ENCODE results near the gene APOBEC3B.
"Not testable (repeated sequence)": the region's sequence is repeated elsewhere in the genome, so short reads cannot be mapped to it uniquely, and the experiment has no call there.

The APOBEC3B gene

DNA sequence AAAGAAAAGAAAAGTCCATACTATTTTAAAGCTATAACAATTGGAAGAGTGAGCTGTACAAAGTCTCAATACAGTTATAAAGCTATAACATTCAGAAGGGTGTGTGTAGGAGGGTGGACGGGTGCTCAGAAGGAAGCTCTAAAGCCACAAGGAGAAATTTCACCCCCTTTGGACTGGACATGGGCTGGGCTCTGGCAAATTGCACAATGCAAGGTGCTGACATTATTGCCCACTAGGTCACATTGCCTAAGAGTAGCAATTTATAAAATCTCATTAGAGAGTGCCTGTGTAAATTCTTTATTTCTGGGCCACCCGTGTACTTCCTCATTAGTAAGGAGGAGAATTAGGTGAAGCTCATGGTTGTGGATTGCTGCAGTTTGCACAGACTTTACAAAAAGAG is 30.4 kb upstream of the APOBEC3B start:
- DNase-seq (ENCODE audit: low read depth in 2 of 2), result no peak

DNA sequence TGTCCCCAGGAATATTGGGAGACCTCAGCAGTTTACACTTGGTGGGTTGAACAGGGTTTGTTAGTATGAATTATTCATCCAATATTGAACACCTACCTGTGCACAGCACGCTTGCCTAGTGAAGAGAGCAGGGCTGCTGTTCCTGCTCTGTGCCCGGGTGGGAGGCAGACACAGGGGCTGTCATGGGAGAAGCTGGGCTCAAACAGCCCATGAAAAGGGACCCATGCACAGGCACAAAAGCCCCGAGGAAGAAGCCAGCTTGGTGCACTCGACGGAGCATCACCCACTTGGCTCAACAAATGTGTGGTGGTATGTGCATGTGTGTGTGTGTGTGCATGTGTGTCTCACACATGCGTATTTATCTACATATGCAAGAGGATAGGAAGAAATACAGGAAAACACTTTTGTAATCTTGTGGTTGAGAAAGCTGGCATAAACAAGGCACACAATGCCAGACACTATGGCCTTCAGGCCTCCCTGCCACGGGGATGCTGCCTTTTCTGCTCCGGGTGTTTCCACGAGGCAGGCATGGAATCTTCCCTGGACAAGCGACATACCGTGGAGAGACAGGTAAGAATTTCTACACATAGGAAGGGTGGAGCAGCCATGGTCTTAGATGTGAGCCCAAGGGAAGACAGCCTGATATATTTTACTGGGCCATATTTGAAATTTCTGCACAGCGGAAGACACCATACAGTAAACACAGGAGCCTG is 29.7 kb upstream of the APOBEC3B start:
- DNase-seq (ENCODE audit: low read depth in 2 of 2), result no peak

DNA sequence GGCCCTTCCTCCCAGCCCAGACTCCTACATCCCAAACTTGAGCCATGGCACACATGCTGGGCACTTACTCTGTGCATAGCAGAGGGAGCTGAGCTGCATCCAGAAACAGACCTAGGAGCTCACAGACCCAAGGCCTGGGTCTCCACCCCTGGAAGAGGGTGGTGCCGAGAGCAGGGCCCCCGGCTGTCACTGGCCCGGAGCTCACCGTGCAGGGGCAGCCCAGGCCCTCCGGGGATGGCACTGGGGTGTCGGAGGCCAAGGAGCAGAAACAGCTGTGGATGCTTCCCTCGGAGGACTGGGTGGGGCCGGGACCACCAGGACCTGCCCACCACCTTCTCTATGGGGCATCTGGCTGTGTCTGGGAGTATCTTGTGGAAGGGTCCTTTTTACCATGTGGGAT is 29.1 kb upstream of the APOBEC3B start:
- DNase-seq (ENCODE audit: low read depth in 2 of 2), result no peak

DNA sequence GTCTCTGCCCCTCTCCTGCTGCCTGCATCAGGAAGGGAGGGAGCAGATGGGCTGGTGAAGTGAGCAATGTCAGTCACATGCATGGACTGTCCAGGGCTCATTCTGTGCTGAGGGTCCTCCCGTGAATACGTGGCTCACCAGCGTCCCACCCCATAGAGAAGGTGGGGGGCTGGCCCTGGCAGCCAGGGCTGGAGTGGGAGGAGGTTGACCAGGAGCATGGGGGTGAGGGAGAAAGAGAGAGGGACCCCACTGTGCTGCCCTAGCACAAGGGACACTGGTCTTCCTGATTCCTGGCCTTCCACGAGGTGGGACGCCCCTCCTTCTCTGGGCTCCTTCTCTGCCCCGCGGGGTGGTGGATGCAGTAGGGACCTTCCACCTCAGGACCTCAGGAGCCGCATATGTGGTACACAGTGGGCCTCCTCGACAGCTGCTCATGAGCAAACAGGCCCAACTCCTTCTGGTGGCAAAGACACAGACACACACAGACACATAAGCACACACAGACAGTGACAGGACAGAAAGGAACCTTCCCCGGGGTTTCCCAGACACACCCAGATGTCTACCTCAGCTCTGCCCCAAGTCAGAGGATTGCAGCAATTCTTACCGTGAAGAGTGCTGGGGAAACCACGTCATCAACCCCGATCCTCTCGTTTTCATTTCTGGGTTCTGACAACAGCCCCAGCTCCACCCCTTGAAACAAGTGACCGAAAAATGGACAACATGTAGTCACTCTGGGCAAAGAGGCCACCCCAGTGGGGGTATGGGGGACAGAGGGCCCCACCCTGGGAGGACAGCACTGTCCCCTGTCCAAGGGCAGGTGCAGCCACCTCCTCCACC is 28.4 kb upstream of the APOBEC3B start:
- no peak for DNase-seq (ENCODE audit: low read depth in 2 of 2)

DNA sequence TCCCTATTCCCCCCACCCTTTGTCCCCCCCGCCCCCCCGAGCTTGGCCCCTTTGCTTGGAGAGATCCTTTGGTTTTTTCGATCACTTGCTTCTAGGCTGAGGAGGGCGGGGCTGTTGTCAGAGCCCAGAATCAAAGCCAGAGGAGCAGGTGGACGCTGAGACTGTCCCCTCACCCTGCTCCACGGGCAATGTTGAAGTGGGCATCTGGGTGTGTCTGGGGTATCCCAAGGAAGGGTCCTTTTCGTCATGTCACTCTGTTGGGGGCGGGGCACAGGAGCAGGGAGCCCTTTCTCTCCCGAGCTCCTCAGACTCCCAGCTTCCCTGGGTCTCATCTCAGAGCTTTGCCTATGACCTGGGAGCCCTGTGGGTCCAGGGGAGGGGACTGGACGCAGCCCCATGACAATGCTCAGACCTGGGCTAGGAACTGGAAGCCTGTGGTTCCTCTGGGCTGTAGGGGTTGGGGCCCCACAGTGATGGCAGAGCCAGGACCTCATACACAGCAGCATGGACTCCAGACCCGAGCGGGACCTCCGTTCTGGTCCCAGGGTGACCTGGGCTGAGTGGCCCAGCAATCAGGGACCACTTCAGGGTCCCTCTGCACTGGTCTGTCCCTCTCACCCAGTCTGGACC is 27.6 kb upstream of the APOBEC3B start:
- no peak for DNase-seq (ENCODE audit: low read depth in 2 of 2)

DNA sequence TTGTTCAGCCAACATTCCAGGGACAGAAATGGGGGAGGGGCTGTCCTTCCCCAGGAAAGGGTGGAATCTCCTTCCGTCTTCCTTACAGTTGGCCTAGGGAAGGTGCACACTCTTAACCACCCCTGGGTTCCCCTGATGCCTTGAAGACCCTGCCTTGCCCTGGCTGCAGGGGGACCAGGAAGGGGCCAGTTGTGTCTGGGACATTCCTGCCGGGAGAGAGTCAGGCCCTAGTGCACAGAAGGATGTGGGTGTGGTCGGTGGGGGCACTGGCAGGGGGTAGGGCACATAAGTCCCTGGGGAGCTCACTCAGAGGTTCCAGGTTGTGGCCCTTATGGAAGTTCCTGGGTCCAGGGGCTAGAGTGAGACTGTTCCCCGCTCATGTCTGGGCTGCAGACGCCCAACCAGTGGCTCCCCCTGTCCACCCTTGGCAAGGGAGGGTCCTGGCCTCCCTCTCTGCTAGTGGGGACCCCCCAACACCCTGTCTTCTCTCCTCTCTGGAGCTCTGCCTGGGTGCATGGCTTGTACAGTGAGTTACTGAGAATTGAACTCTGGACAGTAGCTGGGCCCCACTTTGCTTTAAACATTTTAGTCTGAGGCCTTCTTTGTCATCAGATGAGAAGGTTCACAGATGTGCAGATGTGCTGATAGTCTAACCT is 26.8 kb upstream of the APOBEC3B start:
- DNase-seq (ENCODE audit: low read depth in 2 of 2), result no peak

DNA sequence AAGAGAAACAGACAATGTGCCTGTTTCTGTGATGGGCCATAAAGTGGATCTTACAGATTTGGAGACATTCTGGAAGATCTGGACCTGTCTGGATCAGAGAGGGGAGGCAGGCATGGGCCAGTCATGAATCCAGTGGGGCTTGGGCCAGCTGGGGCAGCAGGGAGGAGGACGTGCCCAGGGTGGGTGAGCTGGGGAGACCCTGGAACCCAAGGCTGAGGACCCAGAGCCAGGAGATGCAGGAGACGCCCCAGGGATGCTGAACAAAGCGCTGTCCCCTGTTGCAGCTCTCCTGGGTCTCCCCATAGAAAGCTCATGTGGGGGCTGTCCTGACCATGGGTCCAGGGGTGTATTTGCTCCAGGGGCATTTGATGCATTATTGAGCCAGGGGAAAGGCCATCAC is 26.2 kb upstream of the APOBEC3B start:
- no peak for DNase-seq (ENCODE audit: low read depth in 2 of 2)

DNA sequence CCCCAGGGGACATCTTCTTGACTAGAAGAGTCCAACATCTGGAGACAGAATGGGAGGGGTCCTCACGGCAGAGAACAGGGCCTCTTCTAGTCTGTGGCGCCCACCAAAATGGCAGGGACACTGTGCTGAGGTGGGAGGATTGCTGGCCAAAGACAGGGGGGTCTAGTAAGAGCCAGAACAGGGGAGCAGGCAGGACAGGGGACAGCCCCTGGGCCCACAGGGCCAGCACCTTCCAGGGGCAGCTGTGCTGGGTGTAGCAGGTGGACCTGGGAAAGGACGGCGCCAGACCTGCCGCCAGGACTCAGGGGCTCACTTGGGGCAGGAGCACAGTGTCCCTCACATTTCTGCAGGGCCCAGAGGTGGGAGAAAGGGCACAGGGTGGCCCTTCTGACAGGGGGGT is 25.6 kb upstream of the APOBEC3B start:
- DNase-seq (ENCODE audit: low read depth in 2 of 2), result no peak

DNA sequence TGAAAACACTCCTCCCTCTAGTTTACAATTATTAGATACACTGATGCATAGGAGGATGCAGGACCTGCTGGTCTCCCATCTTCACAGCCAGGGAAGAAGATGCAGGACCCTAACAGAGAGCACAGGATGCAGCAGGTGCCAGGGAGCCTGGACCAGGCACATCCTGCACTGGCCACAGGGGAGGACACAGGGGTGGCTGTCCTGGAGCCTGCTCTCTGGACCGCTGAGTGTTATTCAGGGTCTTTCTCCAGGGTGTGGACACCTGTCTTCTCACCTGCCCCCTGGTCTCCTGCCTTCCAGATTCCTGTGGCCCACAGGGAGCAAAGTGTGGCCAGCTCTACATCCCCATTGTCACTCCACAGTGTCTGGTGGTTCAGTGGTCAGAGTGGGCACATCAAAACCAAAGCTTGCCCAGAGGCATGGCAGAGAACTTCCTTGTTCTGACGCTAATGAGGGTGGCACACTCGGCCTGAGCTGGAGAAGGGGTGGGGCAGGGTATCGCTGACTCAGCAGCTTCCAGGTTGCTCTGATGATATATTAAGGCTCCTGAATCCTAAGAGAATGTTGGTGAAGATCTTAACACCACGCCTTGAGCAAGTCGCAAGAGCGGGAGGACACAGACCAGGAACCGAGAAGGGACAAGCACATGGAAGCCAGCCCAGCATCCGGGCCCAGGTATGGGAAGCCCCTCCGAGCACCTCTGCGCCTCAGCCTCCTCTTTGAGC is 24.9 kb upstream of the APOBEC3B start, which contains the start of gene APOBEC3A:
TSS of gene APOBEC3A (plus strand) at position 564 of the 725 bp plus-strand sequence. CDS start at position 647, 83 bp downstream.
- DNase-seq (ENCODE audit: low read depth in 2 of 2), result no peak

DNA sequence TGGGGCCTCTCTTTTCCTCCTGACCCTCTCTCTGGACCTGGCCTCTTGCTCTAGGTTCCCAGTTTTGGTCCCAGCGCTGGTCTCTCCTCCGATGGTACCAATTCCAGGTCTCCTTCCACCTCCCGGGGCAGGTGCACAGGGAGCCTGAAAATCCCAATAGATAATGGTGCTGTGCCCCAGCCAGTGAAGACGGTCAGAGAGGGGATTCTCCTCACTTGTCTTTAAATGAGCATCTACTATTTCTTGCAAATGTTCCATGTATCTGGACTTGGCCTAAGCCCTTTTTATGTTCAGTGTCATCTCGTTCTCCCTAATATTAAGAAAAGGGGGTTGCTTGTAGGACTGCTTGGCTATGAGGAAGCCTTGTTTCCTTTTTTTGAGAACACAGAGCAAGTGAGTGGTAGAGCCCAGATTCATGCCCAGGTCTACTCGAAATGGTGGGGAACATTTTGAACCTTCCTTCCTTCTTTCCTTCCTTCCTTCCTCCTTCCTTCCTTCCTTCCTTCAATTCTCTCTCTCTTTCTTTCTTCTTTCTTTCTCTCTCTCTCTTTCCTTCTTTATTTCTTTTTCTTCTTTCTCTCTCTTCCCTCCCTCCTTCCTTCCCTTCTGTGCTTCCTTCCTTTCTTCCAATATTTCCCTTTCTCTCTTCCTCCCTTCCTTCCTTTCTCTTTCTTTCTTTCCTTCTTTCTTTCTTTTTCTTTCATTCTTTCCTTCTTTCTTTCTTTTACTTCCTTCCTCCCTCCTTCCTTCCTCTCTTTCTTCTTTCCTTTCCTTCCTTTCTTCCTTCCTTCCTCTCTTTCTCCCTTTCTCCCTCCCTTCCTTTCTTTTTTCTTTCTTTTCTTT is 24.1 kb upstream of the APOBEC3B start:
- no peak for DNase-seq (ENCODE audit: low read depth in 2 of 2)

DNA sequence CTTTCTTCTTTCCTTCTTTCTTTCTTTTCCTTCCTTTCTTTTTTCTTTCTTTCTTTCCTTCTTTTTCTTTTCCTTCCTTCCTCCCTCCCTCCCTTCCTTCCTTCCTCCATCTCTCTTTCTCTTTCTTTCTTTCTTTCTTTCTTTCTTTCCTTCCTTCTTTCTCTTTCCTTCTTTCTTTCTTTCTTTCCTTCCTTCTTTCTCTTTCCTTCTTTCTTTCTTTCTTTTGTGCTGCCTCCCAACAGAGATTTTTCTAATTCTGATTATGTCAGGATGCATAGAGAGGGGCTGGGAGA is 23.6 kb upstream of the APOBEC3B start:
- not testable (repeated sequence) for DNase-seq (ENCODE audit: low read depth in 2 of 2)

DNA sequence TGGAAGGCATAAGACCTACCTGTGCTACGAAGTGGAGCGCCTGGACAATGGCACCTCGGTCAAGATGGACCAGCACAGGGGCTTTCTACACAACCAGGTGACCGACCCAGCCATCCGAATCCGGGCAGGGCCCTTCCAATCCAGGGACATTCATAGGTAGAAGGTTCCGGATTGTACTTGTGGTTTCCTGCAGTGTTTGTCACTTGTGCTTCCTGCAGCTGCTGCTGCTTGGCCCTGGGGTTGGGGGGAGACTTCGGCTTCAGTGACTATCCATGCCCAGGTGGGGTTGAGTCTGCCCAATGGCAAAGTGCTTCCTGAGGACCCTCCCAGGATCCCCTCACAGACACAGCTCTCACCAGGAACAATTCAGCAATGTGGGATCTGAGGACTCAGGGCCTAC is 22.6 kb upstream of the APOBEC3B start:
- no peak for DNase-seq (ENCODE audit: low read depth in 2 of 2)

DNA sequence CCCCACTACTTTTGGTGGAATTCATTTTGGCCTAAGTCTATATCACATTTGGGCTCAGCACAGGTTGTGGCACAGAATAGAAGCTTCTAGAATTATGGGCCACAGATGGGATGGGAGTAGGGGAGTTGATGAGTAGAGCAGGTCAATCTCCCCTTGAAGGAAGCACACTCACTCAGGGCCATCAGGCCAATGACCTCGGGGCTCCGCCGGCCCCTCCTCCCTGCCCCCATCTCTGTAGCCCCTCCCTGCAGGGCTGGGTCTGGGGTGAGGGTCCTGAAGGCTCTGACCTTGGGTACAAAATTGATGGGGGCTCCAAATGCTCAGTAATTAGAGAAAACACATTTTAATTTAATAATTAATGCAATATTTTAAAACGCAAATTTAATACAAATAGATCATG is 21.5 kb upstream of the APOBEC3B start:
- not testable (repeated sequence) for DNase-seq (ENCODE audit: low read depth in 2 of 2)

DNA sequence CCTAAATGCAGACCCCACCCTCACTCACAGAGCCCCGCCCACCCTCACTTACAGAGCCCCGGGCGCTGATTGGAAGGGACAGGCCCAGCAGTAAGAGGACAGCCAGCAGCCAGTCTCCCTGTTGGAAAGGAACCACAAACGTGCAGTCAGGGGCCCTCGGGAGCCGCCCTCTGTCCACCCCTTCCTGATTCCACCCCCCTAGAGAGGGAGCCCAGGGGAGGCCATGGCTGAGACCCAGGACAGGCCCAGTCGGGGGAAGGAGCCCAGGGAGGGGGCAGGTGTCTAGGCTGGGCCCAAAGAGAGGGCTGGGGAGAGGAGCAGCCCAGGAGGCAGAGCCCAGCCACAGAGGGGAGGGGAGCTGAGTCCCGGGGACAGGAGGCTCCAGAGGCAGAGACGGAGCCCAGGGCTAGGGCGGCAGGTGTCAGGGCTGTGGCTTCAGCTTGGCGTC is 18.8 kb upstream of the APOBEC3B start:
- not testable (repeated sequence) for DNase-seq (ENCODE audit: low read depth in 2 of 2)

DNA sequence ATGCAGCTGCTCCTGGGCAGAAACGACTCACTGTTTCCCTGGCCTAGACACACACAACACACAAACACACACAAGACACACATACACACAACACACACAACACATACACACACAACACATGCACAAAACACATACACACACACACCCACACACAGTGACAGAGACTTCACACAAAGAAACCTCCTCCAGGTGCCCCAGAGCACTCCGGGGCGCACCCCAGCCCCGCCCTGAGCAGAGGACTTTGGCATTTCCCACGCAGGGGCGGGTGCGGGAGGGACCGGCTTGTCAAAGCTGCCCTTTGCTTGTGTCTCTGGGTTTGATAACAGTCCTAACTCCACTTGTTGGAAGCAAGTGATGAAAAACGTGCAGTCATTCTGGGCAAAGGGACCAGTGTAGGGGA is 18.3 kb upstream of the APOBEC3B start:
- no peak for DNase-seq (ENCODE audit: low read depth in 2 of 2)

DNA sequence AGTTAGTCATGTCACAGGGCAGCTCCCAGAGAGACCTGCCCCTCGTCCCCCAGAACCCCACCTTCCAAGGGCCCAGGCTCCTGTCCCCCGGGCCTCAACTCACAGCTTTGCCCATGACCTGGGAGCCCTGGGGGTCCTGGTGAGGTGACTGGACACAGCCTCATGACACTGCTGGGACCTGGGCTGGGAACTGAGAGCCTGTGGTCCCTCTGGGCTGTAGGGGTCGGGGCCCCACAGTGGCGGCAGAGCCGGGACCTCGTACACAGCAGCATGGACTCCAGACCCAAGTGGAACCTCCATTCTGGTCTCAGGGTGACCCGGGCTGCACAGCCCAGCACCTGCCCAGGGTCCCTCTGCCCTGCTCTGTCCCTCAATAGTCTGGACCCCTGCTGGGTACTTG is 17.8 kb upstream of the APOBEC3B start:
- DNase-seq (ENCODE audit: low read depth in 2 of 2), result no peak

DNA sequence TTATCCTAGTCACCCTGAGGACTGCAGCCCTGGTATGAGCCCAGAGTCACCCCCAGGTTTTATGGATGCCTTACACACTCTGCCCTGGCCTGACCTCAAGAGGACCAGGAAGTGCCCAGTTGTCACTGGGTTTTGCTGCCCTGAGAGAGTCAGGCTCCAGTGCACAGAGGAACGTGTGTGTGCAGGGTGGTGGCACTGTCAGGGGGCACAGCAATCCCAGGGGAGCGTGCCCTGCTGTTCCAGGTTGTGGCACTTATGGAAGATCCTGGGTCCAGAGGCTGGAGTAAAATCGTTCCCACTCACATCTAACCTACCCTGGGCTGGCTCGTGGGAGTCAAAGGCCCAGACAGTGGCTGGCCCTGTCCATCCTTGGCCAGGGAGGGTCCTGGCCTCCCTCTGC is 17.2 kb upstream of the APOBEC3B start:
- no peak for DNase-seq (ENCODE audit: low read depth in 2 of 2)

DNA sequence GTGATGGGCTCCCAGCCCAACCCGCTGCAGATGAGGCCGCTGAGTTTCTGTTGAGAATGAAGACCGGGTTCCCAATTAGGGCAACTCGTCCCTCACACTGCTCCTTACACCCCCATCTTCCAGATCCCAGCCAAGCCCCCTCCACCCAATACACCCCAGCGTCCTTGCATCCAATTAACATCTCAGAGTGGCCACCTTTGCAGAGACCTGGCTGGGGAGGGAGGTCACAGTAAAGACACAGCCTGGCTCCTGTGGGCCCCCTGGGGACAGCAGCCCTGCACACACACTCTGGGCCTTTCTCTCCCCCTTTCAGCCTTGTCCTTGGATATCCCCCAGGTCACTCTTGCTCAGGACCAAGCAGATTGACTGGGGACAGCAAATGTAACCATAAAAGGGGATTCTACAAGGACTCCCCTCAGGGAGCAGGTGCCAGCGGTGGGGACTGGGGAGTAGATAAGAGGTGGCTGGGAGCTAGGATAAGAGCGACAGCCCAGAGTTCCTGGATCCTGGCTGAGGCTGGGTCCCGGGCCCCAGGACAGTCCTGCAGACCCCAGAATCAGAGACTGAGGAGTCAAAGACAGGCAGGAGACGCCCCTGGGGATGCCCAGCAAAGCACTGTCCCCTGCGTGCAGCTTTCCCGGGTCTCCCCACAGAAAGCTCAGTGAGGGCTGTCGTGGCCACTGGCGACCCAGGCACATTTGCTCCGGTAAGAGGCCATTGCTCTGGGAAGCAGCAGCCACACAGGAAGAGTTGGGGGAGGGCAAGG is 16.4 kb upstream of the APOBEC3B start:
- DNase-seq (ENCODE audit: low read depth in 2 of 2), result no peak

DNA sequence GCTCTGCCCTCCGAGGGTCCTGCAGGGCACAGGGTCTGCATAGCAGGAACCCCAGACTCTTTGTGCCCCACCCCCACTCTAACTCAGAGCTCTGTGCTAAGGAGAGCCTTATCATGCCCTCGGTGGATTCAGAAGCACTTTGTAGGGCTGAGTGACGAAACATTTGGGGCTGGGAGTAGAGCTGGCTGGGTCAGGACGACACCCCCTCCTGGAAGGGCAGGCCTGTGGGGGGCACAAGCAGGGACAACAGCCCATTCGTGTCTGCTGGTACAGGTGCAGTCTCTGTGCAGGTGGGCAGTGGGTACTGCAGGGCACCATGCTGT is 15.8 kb upstream of the APOBEC3B start:
- no peak for DNase-seq (ENCODE audit: low read depth in 2 of 2)

DNA sequence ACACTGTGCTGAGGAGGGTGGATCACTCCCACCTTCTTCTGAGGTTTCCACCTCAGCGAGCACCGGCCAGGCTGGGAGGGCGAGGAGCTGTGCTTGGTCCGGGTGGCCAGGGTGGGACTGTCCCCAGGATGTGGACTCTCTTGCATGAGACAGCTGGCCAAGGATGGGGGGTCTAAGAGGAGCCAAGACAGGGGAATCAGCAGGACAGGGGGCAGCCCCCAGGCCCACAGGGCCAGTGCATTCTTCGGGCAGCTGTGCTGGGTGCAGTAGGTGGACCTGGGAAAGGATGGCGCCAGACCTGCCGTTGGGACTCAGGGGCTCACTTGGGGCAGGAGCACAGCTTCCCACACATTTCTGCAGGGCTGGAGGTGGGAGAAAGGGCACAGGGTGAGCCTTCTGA is 15.2 kb upstream of the APOBEC3B start:
- no peak for DNase-seq (ENCODE audit: low read depth in 2 of 2)

Data from stimulated activated CD8-positive, alpha-beta memory T cell treated with anti-CD3 and anti-CD28 coated beads, Interleukin-2, amount 100 ng/mL, for 1 hour (primary cell).